ENCODE data around the gene AGRP. TPM values are rescaled to one million over a fixed set of nuclear protein-coding genes. Genes with fewer than 3 reads are reported as not detected.
"Not testable (repeated sequence)": the region's sequence is repeated elsewhere in the genome, so short reads cannot be mapped to it uniquely, and the experiment has no call there.

Gene AGRP
- under 1 TPM in 1 of 4 donors, not detected in 3; 0.34 TPM for polyA plus RNA-seq (ENCODE audit: insufficient read length in 4 of 4)

GRCh38 chr16:67483150-67483549 lies at the start of gene AGRP:
AGRP (minus strand) TSS chr16:67483547; CDS start chr16:67483398, 149 bp downstream.
- DNase-seq (ENCODE audit: low read depth in 4 of 4, low spot score in 3 of 4) = no peak

GRCh38 chr16:67531247-67531646 lies 47.9 kb upstream of the AGRP start:
- DNase-seq (ENCODE audit: low read depth in 4 of 4, low spot score in 3 of 4) = no peak

- no peak for DNase-seq (ENCODE audit: low read depth in 4 of 4, low spot score in 3 of 4)
These were observed 46.9 kb upstream of the AGRP start for GRCh38 chr16:67530013-67530939.

GRCh38 chr16:67529582-67530012 lies 46.2 kb upstream of the AGRP start:
- DNase-seq (ENCODE audit: low read depth in 4 of 4, low spot score in 3 of 4) = no peak

GRCh38 chr16:67528870-67529581 lies 45.7 kb upstream of the AGRP start:
- DNase-seq (ENCODE audit: low read depth in 4 of 4, low spot score in 3 of 4) = no peak

GRCh38 chr16:67528222-67528869 lies 45.0 kb upstream of the AGRP start, which contains the start of gene RIPOR1:
RIPOR1 (plus strand) TSS chr16:67528829; CDS start chr16:67538447, 9,618 bp downstream.
- no peak for DNase-seq (ENCODE audit: low read depth in 4 of 4, low spot score in 3 of 4)

- no peak for DNase-seq (ENCODE audit: low read depth in 4 of 4, low spot score in 3 of 4)
These were observed 42.9 kb upstream of the AGRP start for GRCh38 chr16:67526149-67526791.

GRCh38 chr16:67525176-67525860 lies 42.0 kb upstream of the AGRP start:
- DNase-seq (ENCODE audit: low read depth in 4 of 4, low spot score in 3 of 4) = no peak

- peak; percentile 87 to 95 (median 94) for DNase-seq (ENCODE audit: low read depth in 4 of 4, low spot score in 3 of 4)
These were observed 37.9 kb upstream of the AGRP start for GRCh38 chr16:67521095-67521804.

- no peak for DNase-seq (ENCODE audit: low read depth in 4 of 4, low spot score in 3 of 4)
These were observed 35.9 kb upstream of the AGRP start for GRCh38 chr16:67519242-67519641.

GRCh38 chr16:67518676-67519075 lies 35.3 kb upstream of the AGRP start:
- no peak for DNase-seq (ENCODE audit: low read depth in 4 of 4, low spot score in 3 of 4)

GRCh38 chr16:67517661-67518423 lies 34.5 kb upstream of the AGRP start:
- no peak for DNase-seq (ENCODE audit: low read depth in 4 of 4, low spot score in 3 of 4)

GRCh38 chr16:67517155-67517445 lies 33.8 kb upstream of the AGRP start:
- DNase-seq (ENCODE audit: low read depth in 4 of 4, low spot score in 3 of 4) = no peak

GRCh38 chr16:67516296-67517154 lies 33.2 kb upstream of the AGRP start:
- no peak for DNase-seq (ENCODE audit: low read depth in 4 of 4, low spot score in 3 of 4)

GRCh38 chr16:67514382-67514828 lies 31.1 kb upstream of the AGRP start:
- DNase-seq (ENCODE audit: low read depth in 4 of 4, low spot score in 3 of 4) = no peak

GRCh38 chr16:67513892-67514291 lies 30.5 kb upstream of the AGRP start:
- not testable (repeated sequence) for DNase-seq (ENCODE audit: low read depth in 4 of 4, low spot score in 3 of 4)

GRCh38 chr16:67509016-67509415 lies 25.7 kb upstream of the AGRP start:
- no peak for DNase-seq (ENCODE audit: low read depth in 4 of 4, low spot score in 3 of 4)

GRCh38 chr16:67506468-67506867 lies 23.1 kb upstream of the AGRP start:
- no peak for DNase-seq (ENCODE audit: low read depth in 4 of 4, low spot score in 3 of 4)
